ENCODE measurements around the gene ADGRB3. TPM values are rescaled to one million over a fixed set of nuclear protein-coding genes. Genes with fewer than 3 reads are reported as not detected.

ADGRB3 gene
- total and polyA plus RNA-seq, 2 experiments from 2014 or later: not detected

- Histone ChIP-seq H2AFZ (no peak overlapping the region), H4K20me1 (ENCODE audit: insufficient read depth) (no peaks in the 10 kb centered on the region), H3K4me3 (no peak overlapping the region), H3K9me3 (ENCODE audit: low read depth) (no peaks in the 10 kb centered on the region), H3F3A (ENCODE audit: insufficient read depth) (no peaks in the 10 kb centered on the region), H3K9me2 (ENCODE audit: insufficient read depth) (no peaks in the 10 kb centered on the region), H3K27ac (no peak overlapping the region), H3K4me2 (ENCODE audit: unreplicated experiment) (no peak overlapping the region), H3K36me3 (ENCODE audit: low read depth) (no peaks in the 10 kb centered on the region), H3K27me3 (replicated peaks; ENCODE audit: insufficient read depth) (no peaks in the 10 kb centered on the region), H3K9ac (no peak overlapping the region), H3K79me2 (ENCODE audit: insufficient read depth) (no peaks in the 10 kb centered on the region), H3K4me1 (ENCODE audit: insufficient read depth) (no peaks in the 10 kb centered on the region)
- TF ChIP-seq EZH2 (IDR thresholded peaks at IDR 0.05; ENCODE audit: insufficient read depth, poor library complexity, severe bottlenecking): no peak
- TF ChIP-seq EZH2phosphoT487 (IDR thresholded peaks at IDR 0.05; ENCODE audit: insufficient read depth, low read depth): no peak
- in situ Hi-C loops (cut with MboI): no loop called here
- WGBS, 2 experiments (ENCODE audit: low coverage in 1 of 2, low lambda C conversion rate in 2 of 2, missing lambda C conversion rate in 2 of 2): 45% methylated on average over 3 of the region's 3 CpGs
- DNase-seq: no peak
Observed at GRCh38 chr6:68653074-68653705, 18.1 kb downstream of the ADGRB3 start.

- in situ Hi-C loops (cut with MboI): no loop called here
Observed at GRCh38 chr6:68653706-68654089, 18.6 kb downstream of the ADGRB3 start.

GRCh38 chr6:68654134-68654533 lies 19.1 kb downstream of the ADGRB3 start:
- Histone ChIP-seq H3K79me2 (ENCODE audit: insufficient read depth) (no peaks in the 10 kb centered on the region), H2AFZ (no peak overlapping the region), H3K4me1 (ENCODE audit: insufficient read depth) (no peaks in the 10 kb centered on the region), H3K36me3 (ENCODE audit: low read depth) (no peaks in the 10 kb centered on the region), H4K20me1 (ENCODE audit: insufficient read depth) (no peaks in the 10 kb centered on the region), H3K4me3 (no peak overlapping the region), H3K9ac (no peak overlapping the region), H3K27me3 (replicated peaks; ENCODE audit: insufficient read depth) (no peaks in the 10 kb centered on the region), H3K9me2 (ENCODE audit: insufficient read depth) (no peaks in the 10 kb centered on the region), H3K9me3 (ENCODE audit: low read depth) (no peaks in the 10 kb centered on the region), H3K27ac (no peak overlapping the region), H3F3A (ENCODE audit: insufficient read depth) (no peaks in the 10 kb centered on the region), H3K4me2 (ENCODE audit: unreplicated experiment) (no peak overlapping the region)
- no peak for DNase-seq
- no peak for TF ChIP-seq EZH2phosphoT487 (IDR thresholded peaks at IDR 0.05; ENCODE audit: insufficient read depth, low read depth)
- in situ Hi-C loops (cut with MboI): no loop called here
- 16 to 42% methylated on average over 2 of the region's 2 CpGs for WGBS, 2 experiments (ENCODE audit: low coverage in 1 of 2, low lambda C conversion rate in 2 of 2, missing lambda C conversion rate in 2 of 2)

More at GRCh38 chr6:68653706-68654089, 18.6 kb downstream of the ADGRB3 start:
- Histone ChIP-seq H3K9ac (no peak overlapping the region), H3K79me2 (ENCODE audit: insufficient read depth) (no peaks in the 10 kb centered on the region), H3K27me3 (replicated peaks; ENCODE audit: insufficient read depth) (no peaks in the 10 kb centered on the region), H3K9me3 (ENCODE audit: low read depth) (no peaks in the 10 kb centered on the region), H4K20me1 (ENCODE audit: insufficient read depth) (no peaks in the 10 kb centered on the region), H3K4me2 (ENCODE audit: unreplicated experiment) (no peak overlapping the region), H3K4me1 (ENCODE audit: insufficient read depth) (no peaks in the 10 kb centered on the region), H3F3A (ENCODE audit: insufficient read depth) (no peaks in the 10 kb centered on the region), H3K27ac (no peak overlapping the region), H3K4me3 (no peak overlapping the region), H3K36me3 (ENCODE audit: low read depth) (no peaks in the 10 kb centered on the region), H3K9me2 (ENCODE audit: insufficient read depth) (no peaks in the 10 kb centered on the region), H2AFZ (no peak overlapping the region)
- DNase-seq: no peak
- WGBS, 2 experiments (ENCODE audit: low coverage in 1 of 2, low lambda C conversion rate in 2 of 2, missing lambda C conversion rate in 2 of 2): 60 to 63% methylated on average over 2 of the region's 2 CpGs
- TF ChIP-seq EZH2 (IDR thresholded peaks at IDR 0.05; ENCODE audit: insufficient read depth, poor library complexity, severe bottlenecking) (no peak), EZH2phosphoT487 (IDR thresholded peaks at IDR 0.05; ENCODE audit: insufficient read depth, low read depth) (no peak)

GRCh38 chr6:68655028-68655427 lies 19.9 kb downstream of the ADGRB3 start:
- H3K79me2 ChIP-seq (ENCODE audit: insufficient read depth): no peaks in the 10 kb centered on the region
- no peak overlapping the region for H3K4me2 ChIP-seq (ENCODE audit: unreplicated experiment)
- H3K4me1 ChIP-seq (ENCODE audit: insufficient read depth): no peaks in the 10 kb centered on the region
- no peaks in the 10 kb centered on the region for H3K36me3 ChIP-seq (ENCODE audit: low read depth)
- no peaks in the 10 kb centered on the region for H3F3A ChIP-seq (ENCODE audit: insufficient read depth)
- H3K27ac ChIP-seq: no peak overlapping the region
- no peaks in the 10 kb centered on the region for H3K9me3 ChIP-seq (ENCODE audit: low read depth)
- no peaks in the 10 kb centered on the region for H3K9me2 ChIP-seq (ENCODE audit: insufficient read depth)
- DNase-seq: no peak
- no peak overlapping the region for H3K9ac ChIP-seq
- H3K27me3 ChIP-seq (replicated peaks; ENCODE audit: insufficient read depth): no peaks in the 10 kb centered on the region
- TF ChIP-seq EZH2 (IDR thresholded peaks at IDR 0.05; ENCODE audit: insufficient read depth, poor library complexity, severe bottlenecking) (no peak), EZH2phosphoT487 (IDR thresholded peaks at IDR 0.05; ENCODE audit: insufficient read depth, low read depth) (no peak)
- in situ Hi-C loops (cut with MboI): no loop called here
- H4K20me1 ChIP-seq (ENCODE audit: insufficient read depth): no peaks in the 10 kb centered on the region
- WGBS, 2 experiments (ENCODE audit: low coverage in 1 of 2, low lambda C conversion rate in 2 of 2, missing lambda C conversion rate in 2 of 2): 0% methylated on average over 1 of the region's 1 CpG
- H3K4me3 ChIP-seq: no peak overlapping the region
- no peak overlapping the region for H2AFZ ChIP-seq
